OCI-LY3 (cell line): ENCODE measurements around the gene PTPRN2.

ENCODE experiments used
- H2AFZ ChIP-seq: fragments of 200-600, 300-600 bp; shearing (Covaris generic); 2 replicates; pipeline ENCODE4 v1.6.0; 2014; ENCODE audit warnings: antibody characterized with exemption, low read depth, low read length
- H3K27ac ChIP-seq: fragments of 200-600, 300-600 bp; sonication (generic); 2 replicates; pipeline ENCODE4 v1.5.1; 2014; ENCODE audit warnings: mild to moderate bottlenecking, low read length, moderate library complexity, mixed read lengths
- H3K27me3 ChIP-seq: fragments of 200-600, 300-600 bp; sonication (generic); 2 replicates; pipeline ENCODE4 v1.6.1; 2014; ENCODE audit warnings: low read depth, low read length, mixed read lengths
- H3K36me3 ChIP-seq: fragments of 200-600, 300-600 bp; sonication (generic); replicated peaks from 2 replicates; pipeline ENCODE3; 2014; ENCODE audit warnings: low read depth, low read length, mixed read lengths
- H3K4me1 ChIP-seq: fragments of 300-600, 200-600 bp; sonication (generic); 2 replicates; pipeline ENCODE4 v1.6.1; 2014; ENCODE audit warnings: low read length, mixed read lengths
- H3K4me2 ChIP-seq: fragments of 200-600, 300-600 bp; sonication (generic); 2 replicates; pipeline ENCODE4 v1.6.1; 2014; ENCODE audit warnings: low read length, mixed read lengths
- H3K4me3 ChIP-seq: fragments of 300-600, 200-600 bp; sonication (generic); 2 replicates; pipeline ENCODE4 v1.5.1; 2014; ENCODE audit warnings: antibody characterized with exemption, mild to moderate bottlenecking, low read length, moderate library complexity
- H3K79me2 ChIP-seq: fragments of 300-600, 200-600 bp; shearing (Covaris generic); 2 replicates; pipeline ENCODE4 v1.6.1; 2014; ENCODE audit warnings: mild to moderate bottlenecking, low read length, mixed read lengths
- H3K9ac ChIP-seq: fragments of 300-600, 200-600 bp; shearing (Covaris generic); 2 replicates; pipeline ENCODE4 v1.6.0; 2014; ENCODE audit warnings: mild to moderate bottlenecking, low read length, moderate library complexity
- H3K9me3 ChIP-seq: fragments of 200-600, 300-600 bp; shearing (Covaris generic); 2 replicates; pipeline ENCODE4 v1.6.1; 2014; ENCODE audit warnings: low read length, mixed read lengths; ENCODE audit not compliant: insufficient read depth
- H4K20me1 ChIP-seq: fragments of 200-600, 300-600 bp; sonication (generic); 2 replicates; pipeline ENCODE4 v1.6.1; 2016; ENCODE audit warnings: low read length, mixed read lengths; ENCODE audit not compliant: insufficient read depth
- CTCF ChIP-seq: fragments of 200-600, 300-600 bp; sonication (generic); IDR thresholded peaks from 2 replicates; pipeline ENCODE4 v1.5.1; 2014; ENCODE audit warnings: antibody characterized with exemption, low read length, low read depth
- EZH2phosphoT487 ChIP-seq: fragments of 200-600 bp; shearing (Covaris generic); IDR thresholded peaks from 2 replicates; pipeline ENCODE4 v1.6.1; 2018; ENCODE audit warnings: antibody characterized with exemption, mixed run types, low read depth

PTPRN2 gene

GRCh38 chr7:157717211-157718174, 870.1 kb downstream of the PTPRN2 start:
- TF ChIP-seq CTCF (no peak), EZH2phosphoT487 (no peak)
- Histone ChIP-seq H3K27ac (no peak overlapping the region), H3K9me3 (no peaks in the 10 kb centered on the region; the same call in 1 of the 2 replicates), H3K4me3 (no peak overlapping the region), H3K27me3 (no peaks in the 10 kb centered on the region), H3K79me2 (no peaks in the 10 kb centered on the region), H4K20me1 (no peaks in the 10 kb centered on the region), H2AFZ (no peak overlapping the region), H3K36me3 (no peaks in the 10 kb centered on the region), H3K4me1 (no peaks in the 10 kb centered on the region), H3K4me2 (no peak overlapping the region), H3K9ac (no peak overlapping the region)

- no peak overlapping the region for H3K9ac ChIP-seq
- no peaks in the 10 kb centered on the region for H3K27me3 ChIP-seq
- H3K27ac ChIP-seq = no peak overlapping the region
- H3K4me1 ChIP-seq = no peaks in the 10 kb centered on the region
- TF ChIP-seq CTCF = no peak
- TF ChIP-seq EZH2phosphoT487 = no peak
- H4K20me1 ChIP-seq = no peaks in the 10 kb centered on the region
- H3K4me2 ChIP-seq = no peak overlapping the region
- no peak overlapping the region for H2AFZ ChIP-seq
- no peak overlapping the region for H3K4me3 ChIP-seq
- H3K36me3 ChIP-seq = no peaks in the 10 kb centered on the region
- no peaks in the 10 kb centered on the region; the same call in 1 of the 2 replicates for H3K9me3 ChIP-seq
- no peaks in the 10 kb centered on the region for H3K79me2 ChIP-seq
These were observed 871.7 kb downstream of the PTPRN2 start for GRCh38 chr7:157715938-157716280.

GRCh38 chr7:157715071-157715937, 872.3 kb downstream of the PTPRN2 start:
- H3K27ac ChIP-seq = no peak overlapping the region
- H3K4me3 ChIP-seq = no peak overlapping the region
- H3K27me3 ChIP-seq = no peaks in the 10 kb centered on the region
- no peaks in the 10 kb centered on the region; the same call in 1 of the 2 replicates for H3K9me3 ChIP-seq
- no peak overlapping the region for H2AFZ ChIP-seq
- H3K9ac ChIP-seq = no peak overlapping the region
- no peak overlapping the region for H3K4me2 ChIP-seq
- H3K4me1 ChIP-seq = no peaks in the 10 kb centered on the region
- H3K36me3 ChIP-seq = no peaks in the 10 kb centered on the region
- TF ChIP-seq EZH2phosphoT487 = no peak
- TF ChIP-seq CTCF = no peak
- no peaks in the 10 kb centered on the region for H4K20me1 ChIP-seq
- no peaks in the 10 kb centered on the region for H3K79me2 ChIP-seq
